Measurements from ENCODE around the gene ISM2.

DNA sequence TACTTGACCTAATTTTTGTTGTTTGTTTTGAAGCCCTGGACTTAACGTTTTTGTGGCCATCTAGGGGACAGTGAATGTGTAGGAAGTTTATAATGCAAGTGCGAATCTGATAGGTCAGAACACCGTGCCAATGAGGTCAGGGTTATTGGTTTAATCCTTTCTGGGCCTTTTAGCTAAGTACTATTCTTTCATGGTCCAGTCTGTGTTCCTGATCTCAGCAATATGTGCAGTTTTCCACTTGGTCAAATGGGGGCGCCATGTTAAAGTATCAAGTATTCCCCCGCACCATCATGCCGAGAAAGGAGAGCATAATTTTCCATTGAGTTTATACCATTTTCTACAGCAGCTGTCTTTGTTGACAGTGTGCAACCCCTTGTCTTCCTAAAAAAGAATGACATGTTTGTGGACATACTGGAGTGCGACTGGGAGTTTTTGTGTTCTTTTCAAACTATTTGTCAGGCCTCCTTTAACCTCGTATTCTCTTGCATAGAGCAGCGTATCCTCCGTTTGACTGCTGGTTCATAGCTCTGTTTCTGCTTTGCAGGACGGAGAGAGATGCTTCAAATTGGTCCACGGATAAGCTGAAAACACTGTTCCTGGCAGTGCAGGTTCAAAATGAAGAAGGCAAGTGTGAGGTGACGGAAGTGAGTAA lies 39.4 kb downstream of the ISM2 start:
- TF ChIP-seq, protein P1, sequence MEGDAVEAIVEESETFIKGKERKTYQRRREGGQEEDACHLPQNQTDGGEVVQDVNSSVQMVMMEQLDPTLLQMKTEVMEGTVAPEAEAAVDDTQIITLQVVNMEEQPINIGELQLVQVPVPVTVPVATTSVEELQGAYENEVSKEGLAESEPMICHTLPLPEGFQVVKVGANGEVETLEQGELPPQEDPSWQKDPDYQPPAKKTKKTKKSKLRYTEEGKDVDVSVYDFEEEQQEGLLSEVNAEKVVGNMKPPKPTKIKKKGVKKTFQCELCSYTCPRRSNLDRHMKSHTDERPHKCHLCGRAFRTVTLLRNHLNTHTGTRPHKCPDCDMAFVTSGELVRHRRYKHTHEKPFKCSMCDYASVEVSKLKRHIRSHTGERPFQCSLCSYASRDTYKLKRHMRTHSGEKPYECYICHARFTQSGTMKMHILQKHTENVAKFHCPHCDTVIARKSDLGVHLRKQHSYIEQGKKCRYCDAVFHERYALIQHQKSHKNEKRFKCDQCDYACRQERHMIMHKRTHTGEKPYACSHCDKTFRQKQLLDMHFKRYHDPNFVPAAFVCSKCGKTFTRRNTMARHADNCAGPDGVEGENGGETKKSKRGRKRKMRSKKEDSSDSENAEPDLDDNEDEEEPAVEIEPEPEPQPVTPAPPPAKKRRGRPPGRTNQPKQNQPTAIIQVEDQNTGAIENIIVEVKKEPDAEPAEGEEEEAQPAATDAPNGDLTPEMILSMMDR (IDR thresholded peaks at IDR 0.05): peak in 3 of 4 experiments; percentile 38 to 53 (median 41)
- no peak for TF ChIP-seq EP300 (IDR thresholded peaks at IDR 0.05)
- no peak for TF ChIP-seq POLR2A (IDR thresholded peaks at IDR 0.05)

All from sigmoid colon (tissue), 4 donors.